SU-DHL-6 (cell line): ENCODE data around the gene CPEB3.
A peak's percentile ranks its signal among the peaks of the same experiment; 100 is the strongest.

Experiments used
- H2AFZ ChIP-seq: fragments of 200-600 bp; sonication (generic); 2 replicates; pipeline ENCODE4 v1.6.1; 2014; ENCODE audit warnings: low read depth, mild to moderate bottlenecking, moderate library complexity, mixed read lengths, antibody characterized with exemption, low read length; ENCODE audit not compliant: severe bottlenecking
- H3F3A ChIP-seq: fragments of 200-600 bp; shearing (Covaris generic); 2 replicates; pipeline ENCODE4 v1.6.0; 2016; ENCODE audit warnings: antibody characterized with exemption, mild to moderate bottlenecking; ENCODE audit not compliant: insufficient read depth
- H3K27ac ChIP-seq: fragments of 200-600 bp; sonication (generic); 2 replicates; pipeline ENCODE4 v1.5.1; 2016; ENCODE audit warnings: low read depth, mild to moderate bottlenecking, low read length, moderate library complexity, mixed read lengths
- H3K27me3 ChIP-seq: fragments of 200-600 bp; sonication (generic), shearing (Covaris generic); 2 replicates; pipeline ENCODE4 v1.6.0; 2014; ENCODE audit warnings: mild to moderate bottlenecking, low read length
- H3K36me3 ChIP-seq: fragments of 200-600 bp; sonication (generic); 2 replicates; pipeline ENCODE4 v1.6.1; 2014; ENCODE audit warnings: mild to moderate bottlenecking, low read length, mixed read lengths
- H3K4me2 ChIP-seq: fragments of 300-600, 200-600 bp; shearing (Covaris generic), sonication (generic); 2 replicates; pipeline ENCODE4 v1.6.0; 2014; ENCODE audit warnings: low read length, low read depth, mild to moderate bottlenecking; ENCODE audit not compliant: poor library complexity, severe bottlenecking
- H3K4me3 ChIP-seq: fragments of 200-600 bp; sonication (generic); 2 replicates; pipeline ENCODE4 v1.5.1; 2014; ENCODE audit warnings: antibody characterized with exemption, low read length, mild to moderate bottlenecking, mixed read lengths; ENCODE audit not compliant: insufficient read depth, poor library complexity, severe bottlenecking
- H3K79me2 ChIP-seq: fragments of 200-600 bp; sonication (generic); 2 replicates; pipeline ENCODE4 v1.6.1; 2014; ENCODE audit warnings: mild to moderate bottlenecking, low read length, moderate library complexity; ENCODE audit not compliant: insufficient read depth
- H3K9ac ChIP-seq: fragments of 200-600 bp; sonication (generic); 2 replicates; pipeline ENCODE4 v1.7.0; 2014; ENCODE audit warnings: mild to moderate bottlenecking, low read length
- H3K9me2 ChIP-seq: fragments of 200-600 bp; sonication (generic); replicated peaks from 2 replicates; pipeline ENCODE4 v1.6.1; 2014; ENCODE audit warnings: low read length; ENCODE audit not compliant: insufficient read depth
- H3K9me3 ChIP-seq: fragments of 200-600 bp; sonication (generic); 2 replicates; pipeline ENCODE4 v1.6.1; 2014; ENCODE audit warnings: low read length, mixed read lengths; ENCODE audit not compliant: insufficient read depth
- H4K20me1 ChIP-seq: fragments of 200-600 bp; sonication (generic); 2 replicates; pipeline ENCODE4 v1.6.1; 2014; ENCODE audit warnings: low read depth, mild to moderate bottlenecking, antibody characterized with exemption, low read length, moderate library complexity, mixed read lengths
- EZH2phosphoT487 ChIP-seq: fragments of 200-600 bp; sonication (generic), shearing (Covaris generic); conservative IDR thresholded peaks from 2 replicates; pipeline ENCODE4 v1.6.1; 2018; ENCODE audit warnings: mild to moderate bottlenecking, antibody characterized with exemption, low read length, moderate library complexity, mixed read lengths
- TF ChIP-seq, protein P1 (sequence below): fragments of 200-600 bp; sonication (generic); IDR thresholded peaks from one replicate; pipeline ENCODE4 v1.5.1; 2017; ENCODE audit warnings: antibody characterized with exemption, mild to moderate bottlenecking, low read length, moderate library complexity; ENCODE audit not compliant: insufficient read depth, poor library complexity, severe bottlenecking

Gene CPEB3

DNA sequence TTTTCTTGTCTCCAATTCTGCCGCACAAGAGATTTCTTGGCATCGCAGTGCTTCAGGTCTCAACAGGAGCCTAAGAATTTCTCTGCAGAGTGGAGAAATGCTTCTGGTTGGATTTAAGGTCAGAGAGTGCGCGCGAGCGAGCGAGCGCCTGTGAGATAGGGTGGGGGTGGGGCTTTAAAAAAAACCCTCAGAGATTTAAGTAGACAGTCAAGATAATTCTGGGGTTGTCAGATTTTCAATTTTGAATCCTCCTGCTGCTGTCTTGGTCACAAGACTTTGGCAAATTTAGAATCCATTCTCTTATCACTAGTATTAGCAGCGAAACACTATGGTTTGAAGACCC is 49.7 kb downstream of the CPEB3 start:
- Histone ChIP-seq H3K27ac (no peak overlapping the region), H2AFZ (no peak overlapping the region)

DNA sequence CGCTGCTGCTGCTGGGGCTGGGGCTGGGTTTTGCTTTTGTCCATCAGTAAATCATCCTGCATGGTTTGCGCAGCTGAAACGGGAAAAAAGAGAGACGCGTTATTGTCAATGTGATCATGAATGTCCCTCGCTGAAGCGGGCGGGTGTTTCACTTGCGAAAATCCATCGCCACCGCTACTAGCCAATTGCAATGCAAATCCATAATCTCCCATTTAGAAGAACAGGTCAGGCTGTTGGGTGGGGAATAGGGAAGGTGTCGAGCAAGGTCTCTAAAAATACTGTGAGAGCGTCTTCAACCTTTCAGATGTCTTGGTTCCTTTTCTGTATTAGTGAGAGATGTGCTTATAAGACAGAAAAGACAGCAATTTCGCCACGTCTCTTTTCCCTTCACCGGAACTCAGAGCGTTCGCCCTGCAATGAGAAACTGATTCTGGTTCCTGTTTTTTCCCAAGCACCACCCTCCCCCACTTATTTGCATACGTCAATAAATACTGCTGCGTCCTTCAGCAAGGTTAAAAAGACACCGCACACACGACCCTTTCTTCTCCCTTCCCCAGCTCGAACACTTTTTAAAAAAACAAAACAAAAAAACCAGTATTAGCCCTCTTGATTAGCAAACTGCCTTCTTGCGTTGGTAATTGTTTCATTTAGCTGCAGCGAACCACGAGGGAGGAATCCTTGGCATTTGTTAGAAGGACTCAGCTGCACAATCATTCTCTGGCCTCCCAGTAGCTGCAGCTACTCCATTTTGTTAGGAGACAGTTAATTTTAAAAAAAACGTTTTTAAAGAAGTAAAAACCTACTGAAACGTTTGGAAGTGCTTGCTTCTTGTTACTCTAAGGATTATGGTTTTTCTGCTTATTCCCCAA is 50.4 kb downstream of the CPEB3 start:
- peaks cover 16% of the 10 kb centered on the region for H3F3A ChIP-seq
- peak overlapping the region; percentile 93 for H3K4me2 ChIP-seq
- H3K27ac ChIP-seq: no peak overlapping the region
- H3K9me2 ChIP-seq: no peaks in the 10 kb centered on the region
- H3K79me2 ChIP-seq: no peaks in the 10 kb centered on the region
- H3K4me3 ChIP-seq: peak overlapping the region; percentile 53
- H3K27me3 ChIP-seq: no peaks in the 10 kb centered on the region
- peak overlapping the region; percentile 66 for H2AFZ ChIP-seq
- H3K9ac ChIP-seq: peak overlapping the region; percentile 44
- H3K9me3 ChIP-seq: no peaks in the 10 kb centered on the region
- H4K20me1 ChIP-seq: 0 out of 2 replicates have a peak, but pooled peaks cover 2% of the 10 kb centered on the region
- no peaks in the 10 kb centered on the region for H3K36me3 ChIP-seq
- TF ChIP-seq EZH2phosphoT487: no peak
- TF ChIP-seq, protein P1, sequence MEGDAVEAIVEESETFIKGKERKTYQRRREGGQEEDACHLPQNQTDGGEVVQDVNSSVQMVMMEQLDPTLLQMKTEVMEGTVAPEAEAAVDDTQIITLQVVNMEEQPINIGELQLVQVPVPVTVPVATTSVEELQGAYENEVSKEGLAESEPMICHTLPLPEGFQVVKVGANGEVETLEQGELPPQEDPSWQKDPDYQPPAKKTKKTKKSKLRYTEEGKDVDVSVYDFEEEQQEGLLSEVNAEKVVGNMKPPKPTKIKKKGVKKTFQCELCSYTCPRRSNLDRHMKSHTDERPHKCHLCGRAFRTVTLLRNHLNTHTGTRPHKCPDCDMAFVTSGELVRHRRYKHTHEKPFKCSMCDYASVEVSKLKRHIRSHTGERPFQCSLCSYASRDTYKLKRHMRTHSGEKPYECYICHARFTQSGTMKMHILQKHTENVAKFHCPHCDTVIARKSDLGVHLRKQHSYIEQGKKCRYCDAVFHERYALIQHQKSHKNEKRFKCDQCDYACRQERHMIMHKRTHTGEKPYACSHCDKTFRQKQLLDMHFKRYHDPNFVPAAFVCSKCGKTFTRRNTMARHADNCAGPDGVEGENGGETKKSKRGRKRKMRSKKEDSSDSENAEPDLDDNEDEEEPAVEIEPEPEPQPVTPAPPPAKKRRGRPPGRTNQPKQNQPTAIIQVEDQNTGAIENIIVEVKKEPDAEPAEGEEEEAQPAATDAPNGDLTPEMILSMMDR: no peak

More for the DNA sequence above, 49.7 kb downstream of the CPEB3 start:
- peak overlapping the region; percentile 44 for H3K9ac ChIP-seq
- H3K4me3 ChIP-seq: peak overlapping the region; percentile 53
- H3K4me2 ChIP-seq: peak overlapping the region; percentile 93
- no peaks in the 10 kb centered on the region for H3K79me2 ChIP-seq
- H3K9me2 ChIP-seq: no peaks in the 10 kb centered on the region
- no peaks in the 10 kb centered on the region for H3K9me3 ChIP-seq
- H4K20me1 ChIP-seq: 0 out of 2 replicates have a peak, but pooled peaks cover 2% of the 10 kb centered on the region
- peaks cover 16% of the 10 kb centered on the region for H3F3A ChIP-seq
- TF ChIP-seq, protein P1: no peak
- TF ChIP-seq EZH2phosphoT487: no peak
- H3K27me3 ChIP-seq: no peaks in the 10 kb centered on the region
- no peaks in the 10 kb centered on the region for H3K36me3 ChIP-seq

GRCh38 chr10:92239600-92240288 is 51.1 kb downstream of the CPEB3 start:
- Histone ChIP-seq H3K27me3 (no peaks in the 10 kb centered on the region), H3K9me2 (no peaks in the 10 kb centered on the region), H4K20me1 (0 out of 2 replicates have a peak, but pooled peaks cover 2% of the 10 kb centered on the region), H3K4me3 (peak overlapping the region; percentile 53), H3K4me2 (peak overlapping the region; percentile 93), H2AFZ (peak overlapping the region; percentile 66), H3K27ac (no peak overlapping the region), H3K9ac (peak overlapping the region; percentile 44), H3F3A (peaks cover 16% of the 10 kb centered on the region), H3K9me3 (no peaks in the 10 kb centered on the region), H3K36me3 (no peaks in the 10 kb centered on the region), H3K79me2 (no peaks in the 10 kb centered on the region)
- TF ChIP-seq, protein P1: no peak
